ENCODE measurements around the gene FOXQ1.
"Not testable (repeated sequence)": the region's sequence is repeated elsewhere in the genome, so short reads cannot be mapped to it uniquely, and the experiment has no call there.

Gene FOXQ1

DNA sequence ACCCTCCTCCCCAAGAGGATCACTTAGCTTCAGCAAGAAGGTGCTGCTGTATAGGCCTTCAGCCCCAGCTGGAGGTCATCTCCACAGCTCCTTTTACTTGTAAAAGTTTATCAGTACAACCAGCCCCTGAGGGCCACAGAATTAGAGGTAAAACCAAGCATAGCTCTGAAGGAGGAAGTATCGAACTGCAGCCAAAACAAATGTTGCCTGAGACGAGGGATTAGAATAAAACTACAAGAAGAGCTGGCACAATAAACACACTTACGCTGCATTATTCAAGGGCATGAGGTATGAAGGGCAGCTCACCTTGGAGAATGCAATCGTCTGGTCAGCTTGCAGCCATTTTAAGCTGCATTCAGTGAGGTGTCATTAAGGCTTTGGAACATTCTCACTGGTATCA, 21.1 kb upstream of the FOXQ1 start:
- no peak for DNase-seq (ENCODE audit: low read depth)

DNA sequence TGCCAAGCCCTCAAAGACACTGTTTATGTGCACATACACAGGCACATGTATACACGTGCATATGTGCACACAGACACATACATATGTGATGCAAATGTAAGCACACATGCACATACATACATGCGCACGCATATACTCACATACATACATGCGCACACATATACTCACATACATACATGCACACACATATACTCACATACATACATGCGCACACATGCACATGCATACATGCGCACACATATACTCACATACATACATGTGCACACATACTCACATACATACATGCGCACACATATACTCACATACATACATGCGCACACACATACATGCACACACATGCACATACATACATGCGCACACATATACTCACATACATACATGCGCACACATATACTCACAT, 20.5 kb upstream of the FOXQ1 start:
- DNase-seq (ENCODE audit: low read depth), result no peak

DNA sequence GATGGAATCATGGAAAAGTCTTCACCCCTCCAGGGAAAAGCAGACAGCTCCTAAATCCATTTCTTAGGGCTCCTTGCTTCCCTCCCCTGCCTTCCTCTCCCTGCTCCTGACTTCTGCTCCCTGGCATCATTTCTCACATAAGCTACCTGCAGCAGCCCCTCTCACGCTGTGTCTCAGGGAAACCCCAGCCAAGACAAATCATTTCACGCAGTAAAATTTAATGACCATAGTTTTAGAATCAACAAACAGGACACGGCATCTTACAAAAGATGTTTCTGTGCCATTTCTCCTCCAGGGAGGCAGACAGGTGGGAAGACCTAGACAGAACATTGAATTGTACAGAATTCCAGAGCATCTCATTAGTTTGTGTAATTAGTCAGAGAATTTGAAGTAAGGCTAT, 16.5 kb upstream of the FOXQ1 start:
- no peak for DNase-seq (ENCODE audit: low read depth)

DNA sequence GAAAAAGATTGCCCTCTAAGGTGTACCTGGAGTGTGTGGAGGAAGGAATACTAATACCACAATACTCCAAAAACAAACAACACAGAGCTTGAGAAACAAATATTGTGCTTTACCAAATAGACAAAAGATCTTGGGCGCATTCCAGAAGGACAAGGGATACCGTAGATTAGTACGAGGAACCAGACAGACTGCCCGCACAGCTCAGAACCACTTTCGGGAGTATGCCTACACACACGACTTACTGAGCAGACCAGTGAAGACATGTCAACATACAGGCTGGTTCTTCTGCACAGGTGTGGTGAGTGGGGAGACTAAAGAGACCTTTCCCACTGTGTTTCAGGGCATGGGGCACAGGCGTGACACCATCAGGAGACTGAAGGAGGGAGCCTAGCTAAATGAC, 15.8 kb upstream of the FOXQ1 start:
- no peak for DNase-seq (ENCODE audit: low read depth)

DNA sequence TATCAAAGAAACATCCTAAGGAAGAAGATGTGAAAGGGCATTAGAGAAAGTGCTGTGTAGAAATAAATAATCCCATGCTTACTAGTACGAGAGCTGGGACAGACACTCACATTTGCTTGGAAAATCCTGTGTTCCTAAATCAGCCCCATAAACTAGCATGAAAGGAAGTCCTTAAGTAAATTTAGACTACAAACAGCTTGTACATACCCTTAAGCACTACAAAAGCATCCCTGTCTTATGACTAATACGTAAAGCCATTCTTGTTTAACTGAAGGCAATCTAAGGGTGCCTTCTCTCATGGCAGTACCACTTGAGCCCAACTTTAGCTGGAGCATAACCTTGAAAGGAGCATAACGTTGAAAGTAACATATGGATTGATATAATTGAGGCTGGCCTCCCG, 15.4 kb upstream of the FOXQ1 start:
- DNase-seq (ENCODE audit: low read depth), result no peak

DNA sequence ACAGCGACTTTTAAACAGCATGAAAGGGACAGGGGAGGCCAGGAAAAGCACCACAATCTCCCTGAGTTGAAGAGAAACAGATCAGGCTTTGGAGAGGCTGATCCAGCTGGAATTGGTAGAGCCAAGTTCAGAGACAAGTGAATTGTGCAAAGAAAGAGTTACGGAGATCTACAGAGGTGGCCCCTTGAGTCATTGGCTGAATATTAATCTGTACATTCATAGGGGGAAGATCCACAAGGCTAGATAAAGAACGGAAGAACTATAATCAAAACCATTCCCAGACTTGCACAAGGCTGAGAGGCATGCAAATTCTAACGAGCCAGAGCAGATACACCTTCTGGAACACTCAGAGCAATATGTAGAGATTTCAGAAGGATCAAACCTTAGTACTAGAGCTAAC, 14.2 kb upstream of the FOXQ1 start:
- no peak for DNase-seq (ENCODE audit: low read depth)

DNA sequence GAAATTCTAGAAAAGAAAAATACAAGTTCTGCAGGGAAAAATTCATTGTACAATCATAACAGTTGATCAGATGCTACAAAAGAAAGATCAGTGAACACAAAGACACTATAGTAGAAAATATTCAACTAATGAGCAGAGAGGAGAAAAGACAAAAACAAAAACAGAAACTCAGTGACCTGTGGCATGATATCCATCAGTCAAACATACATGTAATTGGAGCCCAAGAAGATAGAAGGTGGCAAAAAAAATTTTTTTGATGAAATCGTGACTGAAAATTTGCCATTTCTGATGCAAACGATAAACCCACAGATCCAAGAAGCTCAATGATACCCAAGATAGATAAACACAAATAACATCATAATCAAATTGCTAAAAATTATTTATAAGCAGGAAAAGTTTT, 13.1 kb upstream of the FOXQ1 start:
- DNase-seq (ENCODE audit: low read depth), result no peak

DNA sequence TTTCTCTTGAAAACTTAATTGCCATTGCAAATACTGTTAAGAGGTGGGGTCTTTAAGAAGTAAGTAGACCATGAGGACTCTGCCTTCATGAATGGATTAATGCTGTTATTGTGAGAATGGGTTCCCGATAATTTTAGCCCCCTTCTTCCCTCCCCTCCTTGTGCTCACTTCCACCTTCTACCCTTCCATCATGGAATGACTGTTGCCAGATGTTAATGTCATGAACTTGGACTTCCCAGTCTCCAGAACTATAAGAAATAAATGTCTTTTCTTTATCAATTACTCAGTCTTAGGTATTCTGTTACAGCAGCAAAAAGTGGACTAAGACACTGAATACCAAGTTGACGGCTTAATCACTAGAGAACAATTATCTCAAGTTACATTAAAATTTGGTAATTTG, 5.8 kb upstream of the FOXQ1 start:
- DNase-seq (ENCODE audit: low read depth), result no peak

DNA sequence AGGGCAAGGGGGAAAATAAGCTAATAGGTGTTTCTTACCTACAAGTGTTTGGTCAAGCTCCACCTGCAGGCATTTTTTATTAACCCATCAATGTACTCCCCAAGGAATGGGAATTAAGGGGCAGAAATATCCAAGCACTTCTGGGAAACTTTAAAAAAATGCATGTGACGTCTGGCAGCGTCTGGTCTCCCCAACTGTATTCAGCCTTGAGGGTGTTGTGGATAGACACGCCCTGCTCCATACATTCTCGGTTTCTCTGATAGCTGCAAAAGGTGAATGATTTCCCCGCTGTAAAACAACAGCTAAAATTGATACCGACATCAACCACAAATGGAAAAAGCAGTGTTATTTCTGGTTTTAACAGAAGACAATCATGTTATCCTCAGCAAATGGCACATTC, 2.5 kb upstream of the FOXQ1 start:
- no peak for DNase-seq (ENCODE audit: low read depth)

DNA sequence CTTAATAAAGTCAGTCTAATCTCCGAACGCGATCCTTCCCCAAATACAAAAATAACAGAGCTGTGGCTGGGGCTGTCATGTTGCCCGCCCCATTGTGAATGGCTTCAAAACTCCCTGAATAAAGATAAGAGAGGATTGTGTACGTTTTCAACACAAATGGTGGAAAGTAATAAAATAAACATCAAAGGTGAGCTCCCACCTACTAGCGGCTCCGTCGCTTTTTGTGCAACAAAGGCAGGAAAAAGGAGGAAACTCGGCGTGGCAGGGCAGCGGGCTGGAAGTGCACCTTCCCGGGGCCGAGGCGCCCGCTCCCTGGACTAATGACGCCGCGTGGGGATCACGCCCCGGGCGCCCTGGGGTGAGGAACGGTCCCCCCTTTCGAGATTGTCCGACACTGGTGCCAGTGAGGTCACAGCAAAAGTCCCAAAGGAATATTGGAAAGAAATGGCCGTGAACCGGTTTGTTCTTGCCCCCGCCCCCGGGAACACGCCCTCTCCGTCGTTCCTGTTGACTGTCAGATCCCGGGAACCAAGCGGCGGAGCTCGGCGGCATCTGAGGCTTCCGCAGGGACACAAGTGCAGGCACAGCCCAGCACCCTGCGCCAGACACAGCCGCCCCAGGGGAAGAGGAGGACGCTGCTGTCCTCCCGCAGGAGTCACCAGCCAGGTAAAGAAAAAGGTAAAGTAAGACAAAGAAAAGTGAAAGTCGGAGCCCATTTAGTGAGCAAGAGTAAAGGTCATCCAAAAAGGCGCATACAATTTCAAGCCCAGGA, 1.1 kb upstream of the FOXQ1 start:
- no peak for DNase-seq (ENCODE audit: low read depth)

DNA sequence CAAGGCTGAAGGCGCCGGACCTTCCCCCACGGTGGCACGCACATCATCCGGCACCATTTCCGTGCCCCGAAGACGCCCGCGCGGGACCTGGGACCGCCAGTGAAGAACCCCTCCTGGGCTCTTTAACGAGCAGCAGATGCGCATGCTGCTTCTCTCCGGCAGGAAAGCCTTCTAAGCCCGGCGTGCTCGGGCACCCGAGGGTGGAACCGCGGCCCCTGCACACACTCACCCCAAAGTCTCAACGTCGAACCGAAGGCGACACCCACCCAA, 240 bp downstream of the FOXQ1 start:
- no peak for DNase-seq (ENCODE audit: low read depth)

DNA sequence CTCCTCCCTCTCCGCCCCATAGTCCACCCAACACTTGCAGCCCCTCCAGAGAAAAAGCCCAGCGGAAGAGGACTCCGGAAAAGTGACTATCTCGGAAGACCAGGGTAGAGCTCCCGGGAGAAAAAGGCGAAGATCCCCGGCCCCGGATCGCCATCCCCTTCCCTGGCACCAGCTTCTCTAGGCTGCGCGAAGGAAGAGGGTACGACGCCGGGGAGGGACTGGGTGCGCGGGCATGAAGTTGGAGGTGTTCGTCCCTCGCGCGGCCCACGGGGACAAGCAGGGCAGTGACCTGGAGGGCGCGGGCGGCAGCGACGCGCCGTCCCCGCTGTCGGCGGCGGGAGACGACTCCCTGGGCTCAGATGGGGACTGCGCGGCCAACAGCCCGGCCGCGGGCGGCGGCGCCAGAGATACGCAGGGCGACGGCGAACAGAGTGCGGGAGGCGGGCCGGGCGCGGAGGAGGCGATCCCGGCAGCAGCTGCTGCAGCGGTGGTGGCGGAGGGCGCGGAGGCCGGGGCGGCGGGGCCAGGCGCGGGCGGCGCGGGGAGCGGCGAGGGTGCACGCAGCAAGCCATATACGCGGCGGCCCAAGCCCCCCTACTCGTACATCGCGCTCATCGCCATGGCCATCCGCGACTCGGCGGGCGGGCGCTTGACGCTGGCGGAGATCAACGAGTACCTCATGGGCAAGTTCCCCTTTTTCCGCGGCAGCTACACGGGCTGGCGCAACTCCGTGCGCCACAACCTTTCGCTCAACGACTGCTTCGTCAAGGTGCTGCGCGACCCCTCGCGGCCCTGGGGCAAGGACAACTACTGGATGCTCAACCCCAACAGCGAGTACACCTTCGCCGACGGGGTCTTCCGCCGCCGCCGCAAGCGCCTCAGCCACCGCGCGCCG, 822 bp downstream of the FOXQ1 start:
- DNase-seq (ENCODE audit: low read depth), result no peak

DNA sequence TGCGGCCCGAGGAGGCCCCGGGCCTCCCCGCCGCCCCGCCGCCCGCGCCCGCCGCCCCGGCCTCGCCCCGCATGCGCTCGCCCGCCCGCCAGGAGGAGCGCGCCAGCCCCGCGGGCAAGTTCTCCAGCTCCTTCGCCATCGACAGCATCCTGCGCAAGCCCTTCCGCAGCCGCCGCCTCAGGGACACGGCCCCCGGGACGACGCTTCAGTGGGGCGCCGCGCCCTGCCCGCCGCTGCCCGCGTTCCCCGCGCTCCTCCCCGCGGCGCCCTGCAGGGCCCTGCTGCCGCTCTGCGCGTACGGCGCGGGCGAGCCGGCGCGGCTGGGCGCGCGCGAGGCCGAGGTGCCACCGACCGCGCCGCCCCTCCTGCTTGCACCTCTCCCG, 1.5 kb downstream of the FOXQ1 start:
- DNase-seq (ENCODE audit: low read depth), result no peak

DNA sequence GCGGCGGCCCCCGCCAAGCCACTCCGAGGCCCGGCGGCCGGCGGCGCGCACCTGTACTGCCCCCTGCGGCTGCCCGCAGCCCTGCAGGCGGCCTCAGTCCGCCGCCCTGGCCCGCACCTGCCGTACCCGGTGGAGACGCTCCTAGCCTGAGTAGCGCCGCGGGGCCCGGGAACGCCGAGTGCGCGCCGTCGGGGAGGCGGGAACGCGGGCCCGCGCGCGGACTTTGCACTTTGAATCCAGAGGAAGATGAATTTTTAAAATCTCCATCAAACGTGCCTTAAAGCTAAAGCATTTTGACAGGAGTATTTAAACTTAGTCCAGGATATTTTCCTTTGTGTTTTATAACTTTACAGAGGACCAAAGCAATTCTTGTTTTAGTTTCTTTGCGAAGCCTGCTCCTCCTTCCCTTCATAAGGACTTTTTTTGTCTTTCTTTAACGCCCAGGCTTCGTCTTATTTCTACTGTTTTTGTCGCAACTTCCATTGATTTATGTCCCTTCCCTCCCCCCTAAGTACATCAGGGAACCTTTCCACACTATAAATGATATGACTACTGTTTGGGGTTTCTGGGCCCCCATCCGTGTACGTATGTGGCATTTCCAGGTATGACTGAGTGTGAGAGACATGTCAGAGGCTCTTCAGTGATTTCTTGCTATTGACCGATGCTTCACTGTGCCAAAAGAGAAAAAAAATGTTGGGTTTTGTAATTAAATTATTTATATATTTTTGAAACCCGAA, 2.0 kb downstream of the FOXQ1 start:
- no peak for DNase-seq (ENCODE audit: low read depth)

DNA sequence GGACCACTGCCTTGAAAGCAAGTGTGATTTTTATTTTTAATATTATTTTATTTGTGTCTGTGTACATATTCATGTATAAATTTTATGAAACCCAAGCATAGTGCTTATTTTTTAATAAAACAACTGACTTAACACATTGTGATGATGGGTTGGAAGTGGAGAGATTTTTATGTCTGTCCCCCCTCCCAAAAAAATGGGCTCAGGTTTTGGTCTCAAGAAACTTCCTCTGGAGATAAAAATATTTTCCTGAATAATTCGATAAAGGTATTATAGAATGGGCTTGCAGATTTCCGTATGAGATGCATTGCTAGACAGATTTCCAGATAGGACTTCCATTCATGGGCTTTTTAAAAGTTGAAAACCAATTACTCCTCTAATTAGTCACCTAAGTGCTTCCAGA, 2.7 kb downstream of the FOXQ1 start:
- no peak for DNase-seq (ENCODE audit: low read depth)

DNA sequence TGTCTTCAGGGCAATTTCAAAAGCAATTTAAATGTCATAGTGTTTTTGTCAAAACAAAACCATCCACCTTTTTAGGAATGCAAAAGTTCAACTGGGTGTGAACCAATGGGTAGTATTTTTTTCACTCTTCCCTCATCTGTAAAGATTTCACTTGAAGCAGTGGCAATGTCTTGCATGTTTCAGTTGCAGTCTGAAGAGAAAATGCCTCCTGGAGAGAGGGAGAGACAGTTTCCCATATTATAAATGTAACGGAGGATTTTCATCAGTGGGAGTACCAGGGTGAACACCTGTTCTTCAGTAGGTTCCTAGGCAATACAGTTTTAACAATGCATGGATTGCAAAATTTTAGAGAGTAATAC, 3.3 kb downstream of the FOXQ1 start:
- DNase-seq (ENCODE audit: low read depth), result no peak

DNA sequence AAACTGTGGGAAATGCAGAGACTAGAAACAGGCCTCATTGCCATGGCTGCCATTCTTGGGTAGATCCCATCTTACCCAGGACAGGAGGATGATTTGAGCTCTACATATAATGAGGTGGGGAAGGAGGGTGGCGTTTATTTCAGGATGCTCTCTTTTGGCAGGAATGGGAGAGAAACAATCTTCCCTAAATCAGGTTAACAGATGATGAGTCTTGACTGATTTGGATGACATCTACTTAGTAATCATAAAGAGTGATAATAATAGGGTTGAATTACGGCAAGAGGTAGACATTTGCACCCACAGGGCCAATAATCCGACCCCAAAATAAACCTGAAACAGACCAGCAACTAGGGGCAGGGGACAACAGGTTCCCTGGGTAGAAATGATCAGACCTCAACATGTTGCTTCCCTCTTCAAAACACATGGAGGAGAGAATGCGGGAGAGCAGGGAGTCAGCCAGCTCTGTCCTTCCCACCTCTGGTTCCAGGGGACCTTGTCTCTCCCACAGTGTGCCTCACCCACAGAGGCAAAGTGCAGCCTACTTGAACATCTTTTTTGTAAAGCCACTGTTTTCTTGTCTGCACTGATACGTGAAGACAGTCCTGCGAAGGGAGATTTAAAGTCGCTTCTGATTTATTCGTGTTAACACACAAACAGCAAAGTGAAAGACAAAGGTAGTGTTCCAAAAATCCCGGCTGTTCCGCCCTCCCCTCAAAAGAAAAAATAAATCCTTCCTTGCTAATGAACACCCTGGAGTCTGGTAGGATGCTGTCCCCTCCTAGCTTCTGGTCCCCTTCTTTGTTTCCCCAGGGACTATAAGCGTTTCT, 3.9 kb downstream of the FOXQ1 start:
- DNase-seq (ENCODE audit: low read depth), result no peak

DNA sequence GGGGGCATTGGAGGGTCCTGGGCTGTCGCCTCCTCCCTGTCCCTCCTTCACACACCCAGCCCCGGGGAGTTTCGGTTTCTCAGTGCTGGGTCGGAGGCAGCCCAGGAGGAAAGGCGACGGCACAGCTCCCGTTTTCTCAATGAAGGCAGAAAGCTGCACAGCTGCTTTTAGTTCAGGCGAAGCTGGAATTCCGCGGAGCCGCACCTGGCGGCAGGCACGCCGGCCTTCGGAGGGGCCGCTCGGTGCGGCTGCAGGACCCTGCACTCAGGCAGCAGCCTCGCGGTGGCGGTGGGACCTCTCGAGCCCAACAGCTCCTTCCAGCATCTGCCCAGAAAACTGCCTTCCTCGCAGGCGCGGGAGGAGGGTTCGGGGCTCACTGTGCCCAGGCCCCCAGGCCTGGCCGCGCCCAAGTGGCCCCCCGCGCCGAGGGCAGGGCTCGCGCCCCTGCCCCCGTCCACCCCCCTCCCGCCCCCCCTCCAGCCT, 4.6 kb downstream of the FOXQ1 start:
- DNase-seq (ENCODE audit: low read depth), result no peak

DNA sequence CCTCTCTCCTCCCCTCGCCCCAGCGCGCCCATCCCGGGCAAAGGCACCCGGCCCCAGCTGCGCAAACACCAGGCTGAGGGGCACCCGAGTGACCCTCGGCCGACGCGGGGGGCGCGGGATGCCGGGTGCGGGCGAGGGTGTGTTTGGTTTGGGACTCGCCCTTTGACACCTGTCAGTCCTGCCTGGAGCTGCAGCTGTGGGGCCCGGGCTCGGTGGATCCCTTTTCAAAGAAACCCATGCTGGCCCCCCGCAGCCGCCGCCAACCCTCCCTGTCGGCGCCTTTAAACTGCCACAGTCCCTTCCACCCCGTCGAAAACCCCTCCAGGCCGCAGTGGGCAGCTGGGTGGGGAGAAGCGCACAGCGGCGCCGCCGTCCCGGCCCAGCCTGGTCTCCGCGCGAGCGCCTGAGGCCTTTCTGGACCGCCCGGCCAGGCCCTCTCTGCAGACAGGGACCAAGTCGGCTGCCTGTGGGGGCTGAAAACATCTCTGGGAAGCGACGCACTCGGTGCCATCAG, 5.5 kb downstream of the FOXQ1 start:
- no peak for DNase-seq (ENCODE audit: low read depth)

DNA sequence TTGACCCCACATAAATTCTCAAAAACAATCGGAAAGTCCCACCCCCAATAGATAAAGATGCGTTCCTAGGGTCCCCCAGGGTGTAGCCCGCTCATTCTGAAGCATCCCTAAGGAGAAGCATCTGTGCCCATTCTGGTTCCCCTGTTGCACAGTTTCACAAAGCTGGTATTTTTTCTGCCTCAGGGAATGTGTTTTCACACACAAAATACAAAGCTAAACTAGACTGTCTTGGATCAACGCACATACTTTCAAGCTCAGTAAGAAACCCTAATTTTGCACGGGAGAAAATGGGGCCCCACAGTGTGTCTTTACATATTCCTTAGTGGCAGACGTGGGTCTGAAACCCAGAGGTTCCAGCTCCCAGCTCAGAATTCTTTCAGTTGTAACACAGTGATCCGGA, 6.1 kb downstream of the FOXQ1 start:
- DNase-seq (ENCODE audit: low read depth), result no peak

DNA sequence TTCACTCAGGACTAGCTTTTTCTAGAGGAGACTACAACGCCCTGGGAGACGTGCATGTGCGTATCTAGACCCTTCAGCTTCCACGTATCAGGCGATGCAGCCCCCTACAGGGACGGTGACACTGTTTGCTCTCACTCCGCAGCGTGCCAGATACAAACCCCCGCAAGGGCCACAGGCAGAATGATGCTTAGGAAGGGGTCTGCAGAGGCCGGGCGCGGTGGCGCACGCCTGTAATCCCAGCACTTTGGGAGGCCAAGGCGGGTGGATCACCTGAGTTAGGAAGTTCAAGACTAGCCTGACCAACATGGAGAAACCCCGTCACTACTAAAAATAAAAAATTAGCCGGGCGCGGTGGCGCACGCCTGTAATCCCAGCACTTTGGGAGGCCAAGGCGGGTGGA, 6.7 kb downstream of the FOXQ1 start:
- not testable (repeated sequence) for DNase-seq (ENCODE audit: low read depth)

DNA sequence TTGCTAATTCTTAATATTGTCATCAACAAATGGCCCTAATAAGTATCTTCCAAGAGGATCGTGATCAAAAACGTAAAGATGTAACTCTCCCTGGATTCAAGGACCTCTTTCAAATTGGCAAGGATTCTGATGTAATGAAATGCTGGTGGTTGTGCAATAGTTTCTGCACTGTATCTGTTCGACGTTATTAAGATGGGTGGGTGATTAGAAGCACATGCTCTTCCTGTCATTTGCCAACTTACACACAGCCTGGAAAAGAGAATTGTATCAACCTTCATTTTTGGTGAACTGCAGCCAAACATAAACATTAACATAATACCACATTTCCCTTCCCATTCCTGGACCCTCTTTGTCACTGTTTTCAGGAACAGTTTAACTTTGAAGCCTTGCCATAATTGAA, 9.8 kb downstream of the FOXQ1 start:
- DNase-seq (ENCODE audit: low read depth), result no peak
